Uterus (tissue), 4 donors: ENCODE results near the gene SH3GL3. TPM values are rescaled to one million over a fixed set of nuclear protein-coding genes. Genes with fewer than 3 reads are reported as not detected.

Source experiments
- DNase-seq, 2 donors: peaks; one replicate each; pipeline ENCODE4 v3.0.0-alpha.2; 2019 to 2020
- H3K27ac ChIP-seq, 2 donors: fragments of 200-600 bp; sonication (generic); 1 replicate in 1 of 2; 2 replicates in 1 of 2; pipeline ENCODE4 v1.5.1; 2016 to 2018
- H3K27me3 ChIP-seq, 2 donors: fragments of 200-600 bp; sonication (generic); one replicate each; pipeline ENCODE4 v1.5.1; 2018 to 2019; ENCODE audit warnings: control low read depth in 1 of 2
- H3K36me3 ChIP-seq, 2 donors: fragments of 200-600 bp; sonication (generic); one replicate each; pipeline ENCODE4 v1.5.1; 2019; ENCODE audit warnings: control low read depth in 1 of 2
- H3K4me1 ChIP-seq, 2 donors: fragments of 200-600 bp; sonication (generic); one replicate each; pipeline ENCODE4 v1.5.1; 2018 to 2019; ENCODE audit warnings: control low read depth in 1 of 2
- H3K4me3 ChIP-seq, 2 donors: fragments of 200-600 bp; sonication (generic); 1 replicate in 1 of 2; 2 replicates in 1 of 2; pipeline ENCODE4 v1.5.1; 2018 to 2019; ENCODE audit warnings: mild to moderate bottlenecking in 1 of 2
- H3K9me3 ChIP-seq, 2 donors: fragments of 200-600 bp; sonication (generic); one replicate each; pipeline ENCODE4 v1.5.1; 2019; ENCODE audit warnings: control low read depth in 1 of 2
- CTCF ChIP-seq, 4 experiments: fragments of 200-600 bp in 2 of 4; fragments of 450-650 bp in 2 of 4; sonication (generic) in 2 of 4; IDR thresholded peaks; one replicate each; pipeline ENCODE4 v1.5.1; 2016 to 2019; ENCODE audit warnings: antibody characterized with exemption in 4 of 4, mild to moderate bottlenecking in 2 of 4, moderate library complexity in 1 of 4
- POLR2A ChIP-seq, 2 donors: fragments of 450-650 bp; IDR thresholded peaks; one replicate each; pipeline ENCODE4 v1.6.1; 2016; ENCODE audit warnings: antibody characterized with exemption in 2 of 2, mild to moderate bottlenecking in 1 of 2, moderate library complexity in 1 of 2
- intact Hi-C: fragments of 100-400 bp; cut with DNase I; formaldehyde crosslinking; loops from one replicate; pipeline ENCODE4 v1.15.1; 2023; ENCODE audit warnings: low total_unique reads
- total RNA-seq, 4 donors: library from RNA; depleted of rRNA in 3 of 4; stranded (reverse); fragments of >200 nt in 3 of 4; gene quantifications; one replicate each; pipeline versions ENCODE4 v1.1.0 to v1.2.4, GENCODE V29; 2014 to 2023
- donor health status: DM: yes; HTN: yes; CAD: no.

Gene SH3GL3
- total RNA-seq, 4 donors from 2014 or later, result 1.2 to 11.8 (median 2.0) TPM; not detected in 1

GRCh38 chr15:83498374-83498773 lies 51.2 kb downstream of the SH3GL3 start:
- peaks cover 0 to 2% of the 10 kb centered on the region in 2 donors for H3K9me3 ChIP-seq
- H3K27me3 ChIP-seq, result no peaks in the 10 kb centered on the region
- TF ChIP-seq CTCF (IDR thresholded peaks at IDR 0.05), result no peak
- TF ChIP-seq POLR2A (IDR thresholded peaks at IDR 0.05), result no peak
- no peaks in the 10 kb centered on the region for H3K4me1 ChIP-seq
- H3K27ac ChIP-seq, result no peak overlapping the region
- DNase-seq, result no peak
- H3K4me3 ChIP-seq, result no peak overlapping the region
- intact Hi-C loops, result no loop called here
- H3K36me3 ChIP-seq, result no peaks in the 10 kb centered on the region

GRCh38 chr15:83498801-83499200 lies 51.7 kb downstream of the SH3GL3 start:
- DNase-seq, result no peak
- Histone ChIP-seq H3K36me3 (no peaks in the 10 kb centered on the region), H3K9me3 (peaks cover 0 to 2% of the 10 kb centered on the region in 2 donors), H3K27me3 (no peaks in the 10 kb centered on the region), H3K4me1 (no peaks in the 10 kb centered on the region), H3K4me3 (no peak overlapping the region), H3K27ac (no peak overlapping the region)
- TF ChIP-seq CTCF (IDR thresholded peaks at IDR 0.05) (no peak), POLR2A (IDR thresholded peaks at IDR 0.05) (no peak)
- intact Hi-C loops, result no loop called here

GRCh38 chr15:83499476-83499875 lies 52.3 kb downstream of the SH3GL3 start:
- H3K4me3 ChIP-seq, result no peak overlapping the region
- H3K36me3 ChIP-seq, result no peaks in the 10 kb centered on the region
- H3K4me1 ChIP-seq, result no peaks in the 10 kb centered on the region
- no peak for TF ChIP-seq POLR2A (IDR thresholded peaks at IDR 0.05)
- TF ChIP-seq CTCF (IDR thresholded peaks at IDR 0.05), result no peak
- no peak overlapping the region for H3K27ac ChIP-seq
- DNase-seq, result no peak
- H3K27me3 ChIP-seq, result no peaks in the 10 kb centered on the region
- intact Hi-C loops, result no loop called here
- peaks cover 0 to 2% of the 10 kb centered on the region in 2 donors for H3K9me3 ChIP-seq

GRCh38 chr15:83503595-83504364 lies 56.6 kb downstream of the SH3GL3 start:
- H3K4me3 ChIP-seq, result no peak overlapping the region
- TF ChIP-seq POLR2A (IDR thresholded peaks at IDR 0.05) (no peak), CTCF (IDR thresholded peaks at IDR 0.05) (no peak)
- H3K9me3 ChIP-seq, result no peaks in the 10 kb centered on the region
- H3K36me3 ChIP-seq, result no peaks in the 10 kb centered on the region
- intact Hi-C loops, result no loop called here
- DNase-seq, result no peak
- H3K27me3 ChIP-seq, result no peaks in the 10 kb centered on the region
- H3K4me1 ChIP-seq, result no peaks in the 10 kb centered on the region
- no peak overlapping the region for H3K27ac ChIP-seq

- Histone ChIP-seq H3K9me3 (no peaks in the 10 kb centered on the region), H3K27me3 (no peaks in the 10 kb centered on the region), H3K4me3 (no peak overlapping the region), H3K27ac (no peak overlapping the region), H3K36me3 (no peaks in the 10 kb centered on the region), H3K4me1 (no peaks in the 10 kb centered on the region)
- DNase-seq, result no peak
- intact Hi-C loops, result no loop called here
- no peak for TF ChIP-seq POLR2A (IDR thresholded peaks at IDR 0.05)
- TF ChIP-seq CTCF (IDR thresholded peaks at IDR 0.05), result no peak
These were observed 57.2 kb downstream of the SH3GL3 start for GRCh38 chr15:83504365-83504764.
